PC-3 (cell line): ENCODE data around the gene GPD2. TPM values are rescaled to one million over a fixed set of nuclear protein-coding genes. Genes with fewer than 3 reads are reported as not detected.

Experiments used
- ATAC-seq: fragments of 200-7000 bp; cut with Tn5 transposase; 2 replicates; pipeline ENCODE4 v1.9.1; 2020; ENCODE audit warnings: mild to moderate bottlenecking, moderate library complexity
- BruUV-seq: library from RNA; stranded (reverse); fragments of 400-500 nt; replicated peaks from 2 replicates; lab custom pipeline; 2021; lab: Mats Ljungman, UMichigan
- CTCF ChIA-PET: fragments of 300-600 bp; sonication (Branson Sonifier 250); formaldehyde crosslinking; loops from one replicate; lab custom pipeline; 2022; ENCODE audit warnings: antibody characterized with exemption; lab: Charles Lee
- POLR2A ChIA-PET: fragments of 300-600 bp; sonication (Branson Sonifier 250); formaldehyde crosslinking; loops from one replicate; lab custom pipeline; 2022; ENCODE audit warnings: antibody characterized with exemption; ENCODE audit not compliant: unreplicated experiment; lab: Charles Lee
- DNase-seq: peaks from one replicate; pipeline ENCODE4 v3.0.0-alpha.2; 2015
- H2AFZ ChIP-seq: fragments of 300-600 bp; sonication (generic); 2 replicates; pipeline ENCODE4 v1.6.0; 2016; ENCODE audit warnings: antibody characterized with exemption, low read length
- H3F3A ChIP-seq: fragments of 300-600 bp; sonication (generic); one replicate; pipeline ENCODE4 v1.6.0; 2017; ENCODE audit warnings: antibody characterized with exemption, low read length, control low read depth, mild to moderate bottlenecking; ENCODE audit not compliant: unreplicated experiment
- H3K27ac ChIP-seq: fragments of 300-600 bp; sonication (generic); 2 replicates; pipeline ENCODE4 v1.5.1; 2016; ENCODE audit warnings: mild to moderate bottlenecking, low read length
- H3K27me3 ChIP-seq: fragments of 300-600 bp; sonication (generic); 2 replicates; pipeline ENCODE4 v1.6.1; 2016; ENCODE audit warnings: low read length, mixed read lengths
- H3K36me3 ChIP-seq: fragments of 300-600 bp; sonication (generic); 2 replicates; pipeline ENCODE4 v1.6.1; 2016; ENCODE audit warnings: low read depth, mixed run types, low read length, mixed read lengths
- H3K4me1 ChIP-seq: fragments of 300-600 bp; sonication (generic); 2 replicates; pipeline ENCODE4 v1.5.1; 2016; ENCODE audit warnings: low read length; ENCODE audit not compliant: insufficient read depth
- H3K4me2 ChIP-seq: fragments of 300-600 bp; sonication (generic); 2 replicates; pipeline ENCODE4 v1.6.0; 2016; ENCODE audit warnings: low read length
- H3K4me3 ChIP-seq: fragments of 300-600 bp; sonication (generic); 2 replicates; pipeline ENCODE4 v1.5.1; 2016; ENCODE audit warnings: mild to moderate bottlenecking, low read length, mixed read lengths
- H3K79me2 ChIP-seq: fragments of 300-600 bp; sonication (generic); 2 replicates; pipeline ENCODE4 v1.6.1; 2017; ENCODE audit warnings: low read length, mixed read lengths
- H3K9ac ChIP-seq: fragments of 300-600 bp; sonication (generic); 2 replicates; pipeline ENCODE4 v1.6.0; 2016; ENCODE audit warnings: mild to moderate bottlenecking, low read length
- H3K9me2 ChIP-seq: fragments of 300-600 bp; sonication (generic); replicated peaks from 2 replicates; pipeline ENCODE4 v1.6.1; 2016; ENCODE audit warnings: mixed run types, low read length, mixed read lengths
- H3K9me3 ChIP-seq: fragments of 300-600 bp; sonication (generic); 2 replicates; pipeline ENCODE4 v1.6.1; 2016; ENCODE audit warnings: low read length, mixed read lengths
- H4K20me1 ChIP-seq: fragments of 300-600 bp; sonication (generic); 2 replicates; pipeline ENCODE4 v1.6.1; 2016; ENCODE audit warnings: low read length, mixed read lengths
- EZH2 ChIP-seq: fragments of 300-600 bp; sonication (generic); IDR thresholded peaks from one replicate; pipeline ENCODE4 v1.6.1; 2017; ENCODE audit warnings: antibody characterized with exemption, mild to moderate bottlenecking, low read length; ENCODE audit not compliant: unreplicated experiment
- EZH2phosphoT487 ChIP-seq: fragments of 300-600 bp; sonication (generic); IDR thresholded peaks from 2 replicates; pipeline ENCODE4 v1.6.1; 2018; ENCODE audit warnings: mild to moderate bottlenecking, antibody characterized with exemption, low read length, borderline replicate concordance
- intact Hi-C: fragments of 100-400 bp; cut with micrococcal nuclease; formaldehyde crosslinking; loops from 2 replicates; pipeline ENCODE4 v1.9.0; 2023
- total RNA-seq: library from RNA; depleted of rRNA; stranded (reverse); fragments of >200 nt; gene quantifications from 2 replicates; pipeline ENCODE4 v1.2.3, GENCODE V29; 2014
- TF ChIP-seq, protein P1 (sequence below): fragments of 300-600 bp; sonication (generic); conservative IDR thresholded peaks from 2 replicates; pipeline ENCODE4 v1.5.1; 2017; ENCODE audit warnings: antibody characterized with exemption, low read depth, mild to moderate bottlenecking, low read length

Gene GPD2
- total RNA-seq, 1 experiment from 2014 or later = 107 TPM

DNA sequence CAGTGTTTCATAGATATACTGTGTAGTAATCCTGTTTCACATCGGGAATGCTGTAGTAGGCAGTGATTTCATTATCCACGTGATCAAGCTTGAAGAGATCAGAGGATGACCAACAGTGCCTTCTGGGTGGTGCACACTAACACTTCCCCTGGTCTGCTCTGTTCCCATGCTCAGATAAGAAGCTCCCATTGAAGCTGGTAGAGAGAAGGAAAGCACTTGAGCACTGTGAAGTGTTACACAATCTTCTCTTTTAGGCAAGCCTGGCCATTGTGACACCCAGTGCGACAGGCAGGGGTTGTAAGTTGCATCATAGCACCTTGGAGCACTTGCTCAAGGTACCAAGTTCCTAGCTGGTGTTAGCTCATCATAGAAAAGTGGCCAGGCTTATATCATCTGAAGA is 30.6 kb upstream of the GPD2 start:
- Histone ChIP-seq H3K36me3 (no peaks in the 10 kb centered on the region), H3K27me3 (no peaks in the 10 kb centered on the region), H3K9ac (no peak overlapping the region), H3K4me1 (peaks cover 3% of the 10 kb centered on the region; the same call in 1 of the 2 replicates), H3K4me3 (no peak overlapping the region), H2AFZ (no peak overlapping the region; the same call in 1 of the 2 replicates), H3K9me2 (no peaks in the 10 kb centered on the region), H3F3A (peaks cover 3% of the 10 kb centered on the region), H4K20me1 (no peaks in the 10 kb centered on the region), H3K4me2 (no peak overlapping the region), H3K79me2 (no peaks in the 10 kb centered on the region), H3K9me3 (no peaks in the 10 kb centered on the region), H3K27ac (no peak overlapping the region)
- ChIA-PET POLR2A (no interaction called here), CTCF (no interaction called here)
- TF ChIP-seq, protein P1, sequence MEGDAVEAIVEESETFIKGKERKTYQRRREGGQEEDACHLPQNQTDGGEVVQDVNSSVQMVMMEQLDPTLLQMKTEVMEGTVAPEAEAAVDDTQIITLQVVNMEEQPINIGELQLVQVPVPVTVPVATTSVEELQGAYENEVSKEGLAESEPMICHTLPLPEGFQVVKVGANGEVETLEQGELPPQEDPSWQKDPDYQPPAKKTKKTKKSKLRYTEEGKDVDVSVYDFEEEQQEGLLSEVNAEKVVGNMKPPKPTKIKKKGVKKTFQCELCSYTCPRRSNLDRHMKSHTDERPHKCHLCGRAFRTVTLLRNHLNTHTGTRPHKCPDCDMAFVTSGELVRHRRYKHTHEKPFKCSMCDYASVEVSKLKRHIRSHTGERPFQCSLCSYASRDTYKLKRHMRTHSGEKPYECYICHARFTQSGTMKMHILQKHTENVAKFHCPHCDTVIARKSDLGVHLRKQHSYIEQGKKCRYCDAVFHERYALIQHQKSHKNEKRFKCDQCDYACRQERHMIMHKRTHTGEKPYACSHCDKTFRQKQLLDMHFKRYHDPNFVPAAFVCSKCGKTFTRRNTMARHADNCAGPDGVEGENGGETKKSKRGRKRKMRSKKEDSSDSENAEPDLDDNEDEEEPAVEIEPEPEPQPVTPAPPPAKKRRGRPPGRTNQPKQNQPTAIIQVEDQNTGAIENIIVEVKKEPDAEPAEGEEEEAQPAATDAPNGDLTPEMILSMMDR = no peak
- TF ChIP-seq EZH2phosphoT487 (no peak), EZH2 (no peak)
- BruUV-seq = no TSS peak
- DNase-seq = no peak
- intact Hi-C loops = loop anchor here (10.0 kb wide), 1 partner anchor 1031 kb away; no protein-coding TSS in a partner anchor
- no peak for ATAC-seq

DNA sequence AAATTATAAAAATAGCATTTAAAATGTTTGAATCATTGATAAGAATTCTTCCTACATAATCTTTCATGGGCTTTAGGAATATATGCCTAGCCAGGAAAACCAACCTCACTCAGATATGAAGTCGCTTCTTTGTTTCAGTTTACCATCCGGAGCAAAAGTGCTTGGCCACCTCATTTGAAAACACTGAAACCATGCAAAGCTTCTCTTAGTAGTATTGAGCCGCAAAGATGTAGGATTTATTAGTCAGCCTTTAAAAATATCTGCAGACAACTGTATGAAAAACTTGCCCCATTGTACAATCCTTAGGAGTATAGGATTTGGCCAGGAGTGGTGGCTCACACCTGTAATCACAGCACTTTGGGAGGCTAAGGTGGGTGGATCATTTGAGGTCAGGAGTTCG is 24.3 kb upstream of the GPD2 start:
- no peaks in the 10 kb centered on the region for H4K20me1 ChIP-seq

DNA sequence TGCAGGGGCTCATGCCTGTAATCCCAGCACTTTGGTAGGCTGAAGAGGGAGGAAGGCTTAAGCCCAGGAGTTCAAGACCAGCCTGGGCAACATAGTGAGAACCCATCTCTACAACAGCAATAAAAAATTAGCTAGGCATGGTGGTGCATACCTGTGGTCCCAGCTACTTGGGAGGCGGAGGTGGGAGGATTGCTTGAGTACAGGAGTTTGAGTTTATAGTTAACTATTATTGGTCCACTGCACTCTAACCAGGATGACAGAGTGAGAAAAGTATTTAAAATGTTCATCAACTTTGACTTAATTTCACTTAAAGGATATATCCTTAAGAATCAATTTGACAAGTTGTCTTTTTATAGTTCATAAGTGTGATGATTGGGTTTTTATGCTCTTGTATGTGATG is 14.3 kb upstream of the GPD2 start:
- H3K9me2 ChIP-seq = no peaks in the 10 kb centered on the region
- no peaks in the 10 kb centered on the region for H3K27me3 ChIP-seq
- H3F3A ChIP-seq = no peaks in the 10 kb centered on the region
- no peak overlapping the region for H3K27ac ChIP-seq
- H3K9ac ChIP-seq = no peak overlapping the region
- no peaks in the 10 kb centered on the region for H3K36me3 ChIP-seq
- CTCF ChIA-PET = no interaction called here
- no peaks in the 10 kb centered on the region for H3K4me1 ChIP-seq
- no peaks in the 10 kb centered on the region for H3K9me3 ChIP-seq
- no peak overlapping the region for H3K4me2 ChIP-seq
- no TSS peak for BruUV-seq
- POLR2A ChIA-PET = no interaction called here
- intact Hi-C loops = no loop called here
- H4K20me1 ChIP-seq = no peaks in the 10 kb centered on the region
- H3K4me3 ChIP-seq = no peak overlapping the region
- ATAC-seq (no peak), DNase-seq (no peak)
- no peaks in the 10 kb centered on the region for H3K79me2 ChIP-seq
- no peak overlapping the region for H2AFZ ChIP-seq
- TF ChIP-seq EZH2 (no peak), EZH2phosphoT487 (no peak)
- TF ChIP-seq, protein P1 = no peak

More for the DNA sequence above, 24.3 kb upstream of the GPD2 start:
- Histone ChIP-seq H3K27ac (no peak overlapping the region), H3K36me3 (no peaks in the 10 kb centered on the region), H3K27me3 (no peaks in the 10 kb centered on the region), H3K79me2 (no peaks in the 10 kb centered on the region), H3F3A (no peaks in the 10 kb centered on the region), H3K9me3 (no peaks in the 10 kb centered on the region), H3K4me2 (no peak overlapping the region), H3K4me3 (no peak overlapping the region), H3K9ac (no peak overlapping the region), H3K9me2 (no peaks in the 10 kb centered on the region), H2AFZ (no peak overlapping the region), H3K4me1 (no peaks in the 10 kb centered on the region)
- intact Hi-C loops = no loop called here
- TF ChIP-seq, protein P1 = no peak
- TF ChIP-seq EZH2phosphoT487 = no peak
- no peak for TF ChIP-seq EZH2
- no peak for ATAC-seq
- POLR2A ChIA-PET = no interaction called here
- BruUV-seq = no TSS peak
- no peak for DNase-seq
- CTCF ChIA-PET = no interaction called here
